GM12864 (cell line): ENCODE measurements around the gene GPRC5C.

ENCODE experiments used
- DNase-seq: peaks from one replicate; pipeline ENCODE4 v3.0.0-alpha.2; 2011; ENCODE audit warnings: low read depth
- H3K4me3 ChIP-seq: 2 replicates; pipeline ENCODE4 v1.5.1; 2011; ENCODE audit warnings: mild to moderate bottlenecking, low read depth, low read length, control low read depth
- TF ChIP-seq, protein P1 (sequence below): IDR thresholded peaks from 2 replicates; pipeline ENCODE4 v1.5.1; 2011; ENCODE audit warnings: low read depth, mild to moderate bottlenecking, moderate library complexity, low read length, control low read depth, inconsistent platforms; ENCODE audit errors: missing control alignments

Gene GPRC5C

DNA sequence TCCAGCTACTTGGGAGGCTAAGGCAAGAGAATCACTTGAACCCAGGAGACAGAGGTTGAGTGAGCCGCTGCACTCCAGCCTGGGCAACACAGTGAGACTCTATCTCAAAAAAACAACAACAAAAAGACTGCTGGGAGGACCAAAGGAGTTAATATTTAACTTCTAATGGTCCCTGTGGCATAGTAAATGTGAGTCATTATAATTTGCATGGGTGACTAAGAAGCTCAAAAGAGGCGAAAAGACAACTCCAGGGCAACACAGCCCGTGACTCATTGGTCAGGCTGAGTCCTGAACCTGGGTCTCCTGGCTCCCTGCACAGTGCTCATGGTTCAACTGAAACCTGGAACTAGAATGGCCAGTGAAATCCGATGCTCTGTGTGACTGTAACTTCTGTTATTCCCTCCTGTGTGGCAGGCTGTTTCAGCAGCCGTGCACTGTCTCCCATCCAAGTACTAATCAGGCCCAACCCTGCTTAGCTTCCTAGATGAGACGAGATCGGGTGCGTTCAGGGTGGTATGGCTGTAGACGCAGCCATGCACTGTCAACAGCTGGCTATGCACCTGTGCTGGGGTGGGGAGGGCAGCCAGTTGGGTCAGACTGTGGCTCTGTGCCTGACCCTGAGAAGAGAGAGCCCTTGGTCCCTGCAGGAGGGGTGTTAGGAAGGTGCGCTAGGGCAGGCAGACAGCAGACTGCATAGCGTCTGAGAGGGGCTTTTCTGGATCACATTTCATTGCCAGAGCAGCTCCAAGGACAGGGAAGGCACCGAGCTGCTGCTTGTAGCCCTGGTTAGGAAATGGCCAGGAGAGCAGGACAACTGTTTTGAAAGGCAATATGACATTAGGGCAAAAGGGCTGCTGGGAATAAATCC, 14.5 kb upstream of the GPRC5C start:
- TF ChIP-seq, protein P1, sequence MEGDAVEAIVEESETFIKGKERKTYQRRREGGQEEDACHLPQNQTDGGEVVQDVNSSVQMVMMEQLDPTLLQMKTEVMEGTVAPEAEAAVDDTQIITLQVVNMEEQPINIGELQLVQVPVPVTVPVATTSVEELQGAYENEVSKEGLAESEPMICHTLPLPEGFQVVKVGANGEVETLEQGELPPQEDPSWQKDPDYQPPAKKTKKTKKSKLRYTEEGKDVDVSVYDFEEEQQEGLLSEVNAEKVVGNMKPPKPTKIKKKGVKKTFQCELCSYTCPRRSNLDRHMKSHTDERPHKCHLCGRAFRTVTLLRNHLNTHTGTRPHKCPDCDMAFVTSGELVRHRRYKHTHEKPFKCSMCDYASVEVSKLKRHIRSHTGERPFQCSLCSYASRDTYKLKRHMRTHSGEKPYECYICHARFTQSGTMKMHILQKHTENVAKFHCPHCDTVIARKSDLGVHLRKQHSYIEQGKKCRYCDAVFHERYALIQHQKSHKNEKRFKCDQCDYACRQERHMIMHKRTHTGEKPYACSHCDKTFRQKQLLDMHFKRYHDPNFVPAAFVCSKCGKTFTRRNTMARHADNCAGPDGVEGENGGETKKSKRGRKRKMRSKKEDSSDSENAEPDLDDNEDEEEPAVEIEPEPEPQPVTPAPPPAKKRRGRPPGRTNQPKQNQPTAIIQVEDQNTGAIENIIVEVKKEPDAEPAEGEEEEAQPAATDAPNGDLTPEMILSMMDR: no peak
- H3K4me3 ChIP-seq: no peak overlapping the region
- no peak for DNase-seq

DNA sequence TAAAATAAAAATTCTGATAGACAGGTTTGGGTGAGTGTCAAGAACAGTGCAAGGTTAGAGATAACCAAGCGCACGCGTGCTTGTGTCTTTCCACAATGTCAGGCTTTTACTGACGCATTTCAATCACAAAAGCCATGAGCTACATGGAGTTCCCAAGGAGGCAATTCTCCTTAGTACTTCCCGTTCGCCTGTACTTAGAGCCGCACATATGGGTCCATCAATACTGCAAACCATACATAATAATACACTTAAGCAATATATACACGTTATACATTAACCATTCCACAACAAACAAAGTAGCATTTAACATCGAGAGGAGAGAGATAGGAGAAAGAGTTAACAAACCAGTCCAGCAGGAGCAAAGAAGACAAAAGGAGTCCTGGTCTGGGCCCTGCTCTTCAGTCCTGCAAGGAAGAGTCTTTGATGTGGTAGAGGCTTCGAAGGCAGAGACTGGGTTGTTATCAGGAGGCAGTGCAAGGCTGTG, 11.9 kb upstream of the GPRC5C start:
- DNase-seq: no peak
- TF ChIP-seq, protein P1: no peak
- no peak overlapping the region for H3K4me3 ChIP-seq

DNA sequence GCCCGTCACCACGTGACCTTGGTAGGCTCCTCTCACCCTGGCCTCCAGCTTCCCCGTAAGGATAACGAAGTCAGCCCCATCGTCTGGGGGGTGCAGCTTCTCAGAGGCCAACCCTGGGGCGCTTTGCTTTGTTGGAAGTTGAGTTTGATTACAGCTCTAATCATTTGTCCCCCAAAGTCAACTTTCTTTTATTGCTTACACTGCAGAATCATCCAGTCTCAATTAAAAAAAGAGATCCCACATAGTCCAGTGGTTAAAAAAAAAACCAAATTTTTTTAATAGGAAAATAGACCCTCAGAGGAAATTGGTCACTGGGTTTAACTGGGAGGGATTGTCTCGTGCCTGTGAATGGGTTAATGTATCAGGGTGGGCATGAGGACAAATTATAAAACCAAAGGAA, 7.8 kb upstream of the GPRC5C start:
- TF ChIP-seq, protein P1: no peak
- H3K4me3 ChIP-seq: no peak overlapping the region
- DNase-seq: no peak

DNA sequence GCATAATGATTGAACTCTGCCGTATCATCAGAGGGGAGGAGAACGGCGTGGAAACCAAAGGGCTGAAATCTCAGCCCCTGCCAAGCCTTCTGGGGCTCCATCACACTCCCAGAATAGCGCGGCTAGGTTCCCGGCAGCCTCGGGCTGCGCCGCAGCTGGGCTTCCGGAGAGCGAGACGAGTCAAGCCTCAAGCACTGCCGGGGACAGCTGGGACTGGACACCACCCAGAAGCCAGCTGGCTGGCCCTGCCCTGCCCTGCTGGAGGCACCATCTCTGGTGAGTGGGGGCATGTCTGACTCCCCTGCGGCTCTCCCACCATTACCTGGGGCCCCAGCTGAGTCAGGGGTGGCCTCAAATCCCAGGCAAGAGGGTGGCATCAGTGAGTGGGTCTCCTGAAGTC, 7.2 kb upstream of the GPRC5C start:
- DNase-seq: no peak
- no peak overlapping the region for H3K4me3 ChIP-seq
- TF ChIP-seq, protein P1: no peak

DNA sequence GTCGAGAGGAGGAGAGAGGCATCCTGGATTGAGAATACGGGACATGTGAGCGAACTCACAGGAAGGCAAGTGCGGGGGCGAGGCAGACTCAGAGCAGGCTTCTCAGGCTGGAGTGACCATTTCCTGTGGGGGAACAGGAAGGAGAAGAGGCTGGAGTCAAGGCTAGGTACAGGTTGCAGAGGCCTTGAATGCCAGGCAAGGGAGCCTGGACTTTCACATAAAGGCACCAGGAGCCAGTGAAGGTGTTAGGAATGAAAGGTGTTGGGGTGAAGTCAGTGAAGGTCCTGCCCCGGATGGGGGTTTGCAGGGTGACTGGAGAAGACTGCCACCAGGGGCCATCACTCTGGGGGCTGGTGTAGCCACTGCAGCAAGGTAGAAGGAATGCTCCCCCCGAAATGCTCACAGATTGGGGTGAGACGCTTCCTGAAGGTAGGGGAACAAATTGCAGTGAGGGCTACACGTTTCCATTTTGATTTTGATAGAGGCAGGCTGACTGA, 5.3 kb upstream of the GPRC5C start:
- DNase-seq: no peak
- H3K4me3 ChIP-seq: no peak overlapping the region

DNA sequence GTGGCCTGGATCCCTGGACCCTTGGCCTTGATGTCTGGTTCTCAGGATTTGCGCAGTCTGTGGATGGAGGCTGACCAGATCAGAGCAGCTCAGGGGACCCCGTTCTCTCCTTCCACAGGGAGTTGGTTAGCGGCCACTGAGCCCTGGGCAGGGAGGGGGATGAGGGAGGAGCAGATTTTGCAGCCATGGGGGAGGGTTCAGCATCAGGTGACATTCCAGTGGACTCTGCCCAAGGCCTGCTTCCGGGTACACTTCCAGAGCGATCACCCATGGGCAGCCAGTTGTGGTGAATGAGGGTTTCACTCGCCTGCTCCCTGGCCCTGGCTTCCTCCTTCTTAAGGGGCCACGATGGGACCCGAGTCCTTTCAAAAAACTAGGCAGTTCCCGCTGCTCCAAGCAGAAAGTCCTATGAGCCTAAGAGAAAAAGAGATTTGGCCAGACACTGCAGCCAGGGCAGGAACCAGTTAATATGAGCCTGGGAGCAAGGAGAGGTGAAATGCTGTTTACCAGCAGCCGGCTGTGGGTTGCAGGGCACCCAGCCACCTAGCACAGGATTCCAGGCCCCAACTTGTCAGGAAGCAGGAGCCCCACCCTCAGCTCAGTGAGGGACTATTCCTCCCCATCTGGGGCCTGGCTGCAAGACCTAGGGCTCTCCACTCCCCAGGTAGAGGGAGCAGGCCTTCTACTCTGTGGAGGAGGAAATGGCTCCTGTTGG, 4.7 kb upstream of the GPRC5C start:
- no peak overlapping the region for H3K4me3 ChIP-seq
- DNase-seq: no peak
- TF ChIP-seq, protein P1: no peak

More for the DNA sequence above, 5.3 kb upstream of the GPRC5C start:
- TF ChIP-seq, protein P1: no peak
